ENCODE data around the gene NUDC.

GRCh38 chr1:26976621-26977510, 55.3 kb downstream of the NUDC start:
- TF ChIP-seq, protein P1, sequence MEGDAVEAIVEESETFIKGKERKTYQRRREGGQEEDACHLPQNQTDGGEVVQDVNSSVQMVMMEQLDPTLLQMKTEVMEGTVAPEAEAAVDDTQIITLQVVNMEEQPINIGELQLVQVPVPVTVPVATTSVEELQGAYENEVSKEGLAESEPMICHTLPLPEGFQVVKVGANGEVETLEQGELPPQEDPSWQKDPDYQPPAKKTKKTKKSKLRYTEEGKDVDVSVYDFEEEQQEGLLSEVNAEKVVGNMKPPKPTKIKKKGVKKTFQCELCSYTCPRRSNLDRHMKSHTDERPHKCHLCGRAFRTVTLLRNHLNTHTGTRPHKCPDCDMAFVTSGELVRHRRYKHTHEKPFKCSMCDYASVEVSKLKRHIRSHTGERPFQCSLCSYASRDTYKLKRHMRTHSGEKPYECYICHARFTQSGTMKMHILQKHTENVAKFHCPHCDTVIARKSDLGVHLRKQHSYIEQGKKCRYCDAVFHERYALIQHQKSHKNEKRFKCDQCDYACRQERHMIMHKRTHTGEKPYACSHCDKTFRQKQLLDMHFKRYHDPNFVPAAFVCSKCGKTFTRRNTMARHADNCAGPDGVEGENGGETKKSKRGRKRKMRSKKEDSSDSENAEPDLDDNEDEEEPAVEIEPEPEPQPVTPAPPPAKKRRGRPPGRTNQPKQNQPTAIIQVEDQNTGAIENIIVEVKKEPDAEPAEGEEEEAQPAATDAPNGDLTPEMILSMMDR (IDR thresholded peaks at IDR 0.05 in 2 of 3, conservative IDR thresholded peaks at IDR 0.05 in 1 of 3; ENCODE audit: control insufficient read depth in 2 of 3, extremely low read depth in 1 of 3, insufficient read depth in 1 of 3, low read depth in 3 of 3, low read length in 3 of 3), result no peak
- TF ChIP-seq RFX5 (IDR thresholded peaks at IDR 0.05; ENCODE audit: low read depth, low read length) (no peak), MTA2 (IDR thresholded peaks at IDR 0.05; ENCODE audit: low read depth) (no peak), ZNF274 (IDR thresholded peaks at IDR 0.05; ENCODE audit: insufficient read depth, insufficient read length) (no peak), TCF7 (IDR thresholded peaks at IDR 0.05; ENCODE audit: borderline replicate concordance) (no peak), POLR2A (IDR thresholded peaks at IDR 0.05; ENCODE audit: low read depth, low read length) (no peak), CEBPB (IDR thresholded peaks at IDR 0.05; ENCODE audit: borderline replicate concordance in 1 of 2, low read depth in 2 of 2, low read length in 2 of 2) (no peak), TAF1 (IDR thresholded peaks at IDR 0.05; ENCODE audit: borderline replicate concordance, low read depth, low read length) (no peak), POLR2AphosphoS5 (IDR thresholded peaks at IDR 0.05; ENCODE audit: low read length) (no peak)
- TF ChIP-seq, protein P2, sequence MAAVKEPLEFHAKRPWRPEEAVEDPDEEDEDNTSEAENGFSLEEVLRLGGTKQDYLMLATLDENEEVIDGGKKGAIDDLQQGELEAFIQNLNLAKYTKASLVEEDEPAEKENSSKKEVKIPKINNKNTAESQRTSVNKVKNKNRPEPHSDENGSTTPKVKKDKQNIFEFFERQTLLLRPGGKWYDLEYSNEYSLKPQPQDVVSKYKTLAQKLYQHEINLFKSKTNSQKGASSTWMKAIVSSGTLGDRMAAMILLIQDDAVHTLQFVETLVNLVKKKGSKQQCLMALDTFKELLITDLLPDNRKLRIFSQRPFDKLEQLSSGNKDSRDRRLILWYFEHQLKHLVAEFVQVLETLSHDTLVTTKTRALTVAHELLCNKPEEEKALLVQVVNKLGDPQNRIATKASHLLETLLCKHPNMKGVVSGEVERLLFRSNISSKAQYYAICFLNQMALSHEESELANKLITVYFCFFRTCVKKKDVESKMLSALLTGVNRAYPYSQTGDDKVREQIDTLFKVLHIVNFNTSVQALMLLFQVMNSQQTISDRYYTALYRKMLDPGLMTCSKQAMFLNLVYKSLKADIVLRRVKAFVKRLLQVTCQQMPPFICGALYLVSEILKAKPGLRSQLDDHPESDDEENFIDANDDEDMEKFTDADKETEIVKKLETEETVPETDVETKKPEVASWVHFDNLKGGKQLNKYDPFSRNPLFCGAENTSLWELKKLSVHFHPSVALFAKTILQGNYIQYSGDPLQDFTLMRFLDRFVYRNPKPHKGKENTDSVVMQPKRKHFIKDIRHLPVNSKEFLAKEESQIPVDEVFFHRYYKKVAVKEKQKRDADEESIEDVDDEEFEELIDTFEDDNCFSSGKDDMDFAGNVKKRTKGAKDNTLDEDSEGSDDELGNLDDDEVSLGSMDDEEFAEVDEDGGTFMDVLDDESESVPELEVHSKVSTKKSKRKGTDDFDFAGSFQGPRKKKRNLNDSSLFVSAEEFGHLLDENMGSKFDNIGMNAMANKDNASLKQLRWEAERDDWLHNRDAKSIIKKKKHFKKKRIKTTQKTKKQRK (IDR thresholded peaks at IDR 0.05; ENCODE audit: low read depth, low read length), result no peak

Data from GM12878 (cell line).